ENCODE data around the gene CLASP1. TPM values are rescaled to one million over a fixed set of nuclear protein-coding genes. Genes with fewer than 3 reads are reported as not detected.
"Not testable (repeated sequence)": the region's sequence is repeated elsewhere in the genome, so short reads cannot be mapped to it uniquely, and the experiment has no call there.

The CLASP1 gene
- total RNA-seq, 4 donors from 2014 or later = 14.1 to 110 (median 55.9) TPM

GRCh38 chr2:121686218-121686617, 37.0 kb upstream of the CLASP1 start:
- TF ChIP-seq POLR2A (IDR thresholded peaks at IDR 0.05) = no peak
- no peak for TF ChIP-seq CTCF (IDR thresholded peaks at IDR 0.05)
- no peak overlapping the region for H3K4me3 ChIP-seq
- H3K9me3 ChIP-seq = peaks cover 0 to 10% of the 10 kb centered on the region in 2 donors
- no peak for DNase-seq
- no peaks in the 10 kb centered on the region for H3K4me1 ChIP-seq
- H3K27ac ChIP-seq = no peak overlapping the region
- no peaks in the 10 kb centered on the region for H3K27me3 ChIP-seq
- intact Hi-C loops (cut with DNase I; ENCODE audit: low total_unique reads) = no loop called here
- no peaks in the 10 kb centered on the region for H3K36me3 ChIP-seq

DNA sequence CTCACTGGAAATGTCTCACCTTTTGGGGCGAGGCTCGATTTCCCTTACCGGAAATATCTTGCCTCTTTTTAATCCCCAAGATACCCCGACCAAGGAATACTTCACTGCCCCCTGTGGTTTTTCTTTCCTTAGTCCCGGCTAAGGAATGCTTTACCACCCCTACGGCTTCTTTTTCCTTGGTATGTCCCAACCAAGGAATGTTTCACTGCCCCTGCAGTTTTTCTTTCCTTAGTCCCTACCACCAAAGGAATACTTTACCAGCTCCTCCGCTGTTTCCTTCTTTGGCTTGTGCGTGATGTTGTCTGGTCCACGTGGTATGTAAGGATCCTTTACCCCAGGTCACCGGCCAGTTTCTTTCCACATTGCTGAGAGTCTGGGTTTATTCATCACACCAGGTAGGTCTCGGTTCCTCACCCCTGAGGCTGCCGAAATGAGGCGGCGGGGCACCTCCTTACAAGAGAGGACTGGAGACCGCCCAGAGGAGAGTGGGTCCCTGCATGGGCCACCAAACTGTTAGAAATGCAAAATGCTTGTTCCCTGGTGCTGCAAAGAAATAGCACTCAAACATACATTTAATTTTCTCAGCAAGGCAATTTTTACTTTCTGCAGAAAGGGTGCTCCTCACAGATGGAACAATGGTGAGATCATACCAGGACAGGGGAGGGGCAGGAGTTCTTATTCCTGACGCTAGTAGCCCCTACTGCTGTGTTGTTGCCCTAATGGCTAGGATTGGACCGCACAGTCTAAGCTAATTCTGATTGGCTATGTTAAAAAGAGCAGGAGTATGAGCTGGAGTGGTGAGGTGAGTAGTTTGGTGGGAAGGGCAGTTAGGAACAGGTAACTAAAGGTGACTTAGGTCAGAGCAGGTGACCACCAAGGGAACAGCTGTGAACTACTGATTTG, 33.4 kb upstream of the CLASP1 start:
- H3K27me3 ChIP-seq = no peaks in the 10 kb centered on the region
- DNase-seq = no peak
- peaks cover 0 to 14% of the 10 kb centered on the region in 2 donors for H3K9me3 ChIP-seq
- no peaks in the 10 kb centered on the region for H3K4me1 ChIP-seq
- H3K36me3 ChIP-seq = no peaks in the 10 kb centered on the region
- no peak overlapping the region for H3K4me3 ChIP-seq
- no peak for TF ChIP-seq CTCF (IDR thresholded peaks at IDR 0.05)
- TF ChIP-seq POLR2A (IDR thresholded peaks at IDR 0.05) = no peak
- intact Hi-C loops (cut with DNase I; ENCODE audit: low total_unique reads) = no loop called here
- H3K27ac ChIP-seq = no peak overlapping the region

DNA sequence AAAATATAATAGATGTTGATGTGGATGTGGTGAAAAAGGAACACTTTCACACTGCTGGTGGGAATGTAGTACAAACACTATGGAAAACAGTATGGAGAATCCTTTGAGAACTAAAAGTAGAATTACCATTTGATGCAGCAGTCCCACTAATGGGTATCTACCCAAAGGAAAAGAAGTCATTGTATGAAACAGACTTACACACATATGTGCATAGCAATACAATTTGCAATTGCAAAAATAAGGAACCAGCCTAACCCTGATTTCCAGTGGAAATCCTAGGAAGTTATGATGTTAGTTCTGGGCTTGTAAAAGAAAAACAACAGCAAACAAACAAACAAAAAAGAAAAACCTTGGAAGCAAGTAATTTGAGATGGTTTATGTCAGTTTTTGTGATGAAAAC, 28.6 kb upstream of the CLASP1 start:
- Histone ChIP-seq H3K27ac (no peak overlapping the region), H3K36me3 (no peaks in the 10 kb centered on the region), H3K27me3 (no peaks in the 10 kb centered on the region), H3K4me1 (no peaks in the 10 kb centered on the region), H3K4me3 (no peak overlapping the region), H3K9me3 (peaks cover 0 to 14% of the 10 kb centered on the region in 2 donors)
- DNase-seq = no peak
- intact Hi-C loops (cut with DNase I; ENCODE audit: low total_unique reads) = no loop called here
- TF ChIP-seq POLR2A (IDR thresholded peaks at IDR 0.05) = no peak
- TF ChIP-seq CTCF (IDR thresholded peaks at IDR 0.05) = no peak

DNA sequence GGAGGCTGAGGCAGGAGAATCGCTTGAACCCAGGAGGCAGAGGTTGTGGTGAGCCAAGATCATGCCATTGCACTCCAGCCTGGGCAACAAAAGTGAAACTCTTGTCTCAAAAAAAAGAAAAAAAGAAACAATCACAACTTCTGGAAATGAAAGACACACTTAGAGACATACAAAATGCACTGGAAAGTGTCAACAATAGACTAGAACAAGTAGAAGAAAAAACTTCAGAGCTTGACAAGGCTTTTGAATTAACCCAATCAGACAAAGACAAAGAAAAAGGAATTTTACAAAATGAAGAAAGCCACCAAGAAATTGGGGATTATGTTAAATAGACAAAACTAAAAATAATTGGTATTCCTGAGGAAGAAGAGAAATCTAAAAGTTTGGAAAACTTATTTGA, 22.4 kb upstream of the CLASP1 start:
- DNase-seq; H3K27me3 ChIP-seq; intact Hi-C loops (cut with DNase I; ENCODE audit: low total_unique reads): not testable (repeated sequence)

GRCh38 chr2:121670181-121670580, 20.9 kb upstream of the CLASP1 start:
- no peak overlapping the region for H3K4me3 ChIP-seq
- no peaks in the 10 kb centered on the region for H3K27me3 ChIP-seq
- no peak overlapping the region for H3K27ac ChIP-seq
- TF ChIP-seq POLR2A (IDR thresholded peaks at IDR 0.05) = no peak
- no peak for TF ChIP-seq CTCF (IDR thresholded peaks at IDR 0.05)
- no peaks in the 10 kb centered on the region for H3K9me3 ChIP-seq
- H3K4me1 ChIP-seq = no peaks in the 10 kb centered on the region
- H3K36me3 ChIP-seq = no peaks in the 10 kb centered on the region
- DNase-seq = no peak
- intact Hi-C loops (cut with DNase I; ENCODE audit: low total_unique reads) = no loop called here

More for the DNA sequence above, 22.4 kb upstream of the CLASP1 start:
- H3K4me1 ChIP-seq, H3K9me3 ChIP-seq, H3K4me3 ChIP-seq, H3K27ac ChIP-seq, H3K36me3 ChIP-seq: not testable (repeated sequence)
